ENCODE results near the gene KIF11.

DNA sequence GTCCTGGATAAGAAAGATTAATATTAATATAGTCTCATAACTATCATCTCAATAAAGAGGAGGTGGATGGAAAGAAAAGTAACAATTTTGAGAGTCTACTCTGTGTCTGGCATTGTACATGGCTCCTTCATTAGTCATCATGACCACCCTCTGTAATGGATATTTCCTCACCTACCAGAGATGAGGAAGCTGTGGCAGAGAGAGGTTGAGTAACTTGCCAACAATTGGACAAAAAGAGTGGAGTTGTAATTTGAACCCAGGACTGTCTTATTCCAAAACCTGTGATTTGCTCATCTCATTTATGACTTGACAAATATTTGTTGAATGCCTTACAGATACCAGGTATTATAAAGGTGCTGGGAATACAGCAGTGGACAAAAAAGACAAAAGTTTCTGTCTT, 17.0 kb upstream of the KIF11 start:
- TF ChIP-seq, protein P1, sequence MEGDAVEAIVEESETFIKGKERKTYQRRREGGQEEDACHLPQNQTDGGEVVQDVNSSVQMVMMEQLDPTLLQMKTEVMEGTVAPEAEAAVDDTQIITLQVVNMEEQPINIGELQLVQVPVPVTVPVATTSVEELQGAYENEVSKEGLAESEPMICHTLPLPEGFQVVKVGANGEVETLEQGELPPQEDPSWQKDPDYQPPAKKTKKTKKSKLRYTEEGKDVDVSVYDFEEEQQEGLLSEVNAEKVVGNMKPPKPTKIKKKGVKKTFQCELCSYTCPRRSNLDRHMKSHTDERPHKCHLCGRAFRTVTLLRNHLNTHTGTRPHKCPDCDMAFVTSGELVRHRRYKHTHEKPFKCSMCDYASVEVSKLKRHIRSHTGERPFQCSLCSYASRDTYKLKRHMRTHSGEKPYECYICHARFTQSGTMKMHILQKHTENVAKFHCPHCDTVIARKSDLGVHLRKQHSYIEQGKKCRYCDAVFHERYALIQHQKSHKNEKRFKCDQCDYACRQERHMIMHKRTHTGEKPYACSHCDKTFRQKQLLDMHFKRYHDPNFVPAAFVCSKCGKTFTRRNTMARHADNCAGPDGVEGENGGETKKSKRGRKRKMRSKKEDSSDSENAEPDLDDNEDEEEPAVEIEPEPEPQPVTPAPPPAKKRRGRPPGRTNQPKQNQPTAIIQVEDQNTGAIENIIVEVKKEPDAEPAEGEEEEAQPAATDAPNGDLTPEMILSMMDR (IDR thresholded peaks at IDR 0.05; ENCODE audit: extremely low read depth in 1 of 2, insufficient read depth in 1 of 2, low read depth in 1 of 2, low read length in 2 of 2), result no peak
- TF ChIP-seq POLR2A (IDR thresholded peaks at IDR 0.05; ENCODE audit: low read depth, low read length) (no peak), POLR2AphosphoS5 (IDR thresholded peaks at IDR 0.05; ENCODE audit: insufficient read depth, low read depth, low read length) (no peak), MYC (IDR thresholded peaks at IDR 0.05; ENCODE audit: low read depth, low read length) (no peak), FOS (IDR thresholded peaks at IDR 0.05; ENCODE audit: borderline replicate concordance, insufficient read depth, low read length) (no peak), EZH2 (IDR thresholded peaks at IDR 0.05; ENCODE audit: borderline replicate concordance, low read depth, low read length, severe bottlenecking) (no peak)
- TF ChIP-seq, protein P2, sequence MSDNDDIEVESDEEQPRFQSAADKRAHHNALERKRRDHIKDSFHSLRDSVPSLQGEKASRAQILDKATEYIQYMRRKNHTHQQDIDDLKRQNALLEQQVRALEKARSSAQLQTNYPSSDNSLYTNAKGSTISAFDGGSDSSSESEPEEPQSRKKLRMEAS (IDR thresholded peaks at IDR 0.05; ENCODE audit: insufficient read depth, insufficient read length), result no peak

Measured in endothelial cell of umbilical vein (primary cell).